ENCODE measurements around the gene USP35.

The USP35 gene

GRCh38 chr11:78199015-78199652 is 10.4 kb downstream of the USP35 start:
- no peak for DNase-seq (ENCODE audit: low read depth in 3 of 3)

- DNase-seq (ENCODE audit: low read depth in 3 of 3): no peak
These were observed 10.9 kb downstream of the USP35 start for GRCh38 chr11:78199653-78200015.

GRCh38 chr11:78200061-78200460 is 11.3 kb downstream of the USP35 start:
- no peak for DNase-seq (ENCODE audit: low read depth in 3 of 3)

DNA sequence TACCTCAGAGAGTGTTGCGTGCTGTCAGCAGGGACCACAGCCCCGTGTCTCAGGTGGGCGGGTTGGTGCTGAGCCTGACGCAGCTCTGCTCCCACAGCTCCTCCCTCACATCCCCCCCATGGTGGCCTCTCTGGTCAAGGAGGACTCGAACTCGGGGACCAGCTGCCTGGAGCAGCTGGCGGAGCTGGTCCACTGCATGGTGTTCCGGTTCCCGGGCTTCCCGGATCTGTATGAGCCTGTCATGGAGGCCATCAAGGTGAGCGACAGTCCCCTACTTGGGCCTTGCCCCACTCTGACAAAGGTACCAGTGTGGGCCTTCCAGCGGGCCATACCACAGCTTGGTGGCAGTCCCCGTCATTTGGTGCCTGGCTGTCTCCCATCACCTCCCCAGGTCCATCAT is 11.8 kb downstream of the USP35 start:
- DNase-seq (ENCODE audit: low read depth in 3 of 3): no peak

GRCh38 chr11:78201096-78201818 is 12.5 kb downstream of the USP35 start:
- no peak for DNase-seq (ENCODE audit: low read depth in 3 of 3)

- DNase-seq (ENCODE audit: low read depth in 3 of 3): peak in 1 of 3 experiments; percentile 19
These were observed 14.0 kb downstream of the USP35 start for GRCh38 chr11:78202733-78203167.

DNA sequence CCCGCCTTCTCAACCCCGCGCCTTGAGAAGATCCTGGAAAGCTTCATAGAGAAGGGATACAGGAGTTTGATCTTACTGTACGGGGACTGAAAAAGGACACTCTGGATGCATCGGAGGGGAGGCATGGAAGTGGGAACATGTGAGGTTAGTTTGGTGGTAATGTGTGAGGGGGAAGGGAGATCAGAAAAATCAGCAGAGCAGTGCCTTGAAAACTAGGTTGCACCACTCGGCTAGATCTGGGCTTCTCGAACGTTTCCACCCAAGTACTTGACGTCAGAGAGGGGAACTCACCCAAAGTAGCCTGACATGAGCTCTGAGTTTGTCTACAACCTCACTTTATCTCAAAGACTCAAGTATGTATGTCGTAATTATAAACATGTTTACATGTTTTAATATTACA is 14.5 kb downstream of the USP35 start:
- DNase-seq (ENCODE audit: low read depth in 3 of 3): no peak

DNA sequence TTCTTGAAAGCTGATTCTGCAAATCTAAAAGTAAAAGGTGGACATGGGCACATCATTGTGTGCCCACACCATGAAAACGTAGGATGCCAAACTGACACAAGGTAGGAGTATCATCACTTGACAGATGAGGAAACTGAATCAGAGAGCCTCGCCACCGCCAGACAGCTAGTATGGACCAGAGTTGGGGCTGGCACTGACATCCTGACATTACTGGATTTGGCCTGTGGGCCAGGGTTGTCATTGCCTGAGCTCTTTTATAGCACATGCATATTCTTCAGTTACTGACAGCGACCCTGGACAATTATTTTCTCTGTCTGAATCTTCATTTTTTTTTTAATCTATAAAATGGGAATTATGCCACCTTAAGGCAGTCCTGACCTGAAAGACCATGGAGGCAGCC is 16.5 kb downstream of the USP35 start:
- DNase-seq (ENCODE audit: low read depth in 3 of 3): no peak

DNA sequence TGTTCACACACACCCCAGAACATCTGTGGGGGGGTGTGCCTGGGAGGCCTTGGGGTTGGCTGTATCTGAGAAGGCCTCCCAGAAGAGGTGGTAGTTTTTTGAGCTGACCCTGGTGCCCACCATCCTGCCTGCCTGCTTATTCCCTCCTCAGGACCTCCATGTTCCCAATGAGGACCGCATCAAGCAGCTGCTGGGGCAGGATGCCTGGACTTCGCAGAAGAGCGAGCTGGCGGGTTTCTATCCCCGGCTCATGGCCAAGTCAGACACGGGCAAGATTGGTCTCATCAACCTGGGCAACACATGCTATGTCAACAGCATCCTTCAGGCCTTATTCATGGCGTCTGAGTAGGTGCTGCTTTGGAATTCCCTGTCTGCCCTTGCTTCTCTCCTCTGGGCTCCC is 17.0 kb downstream of the USP35 start:
- no peak for DNase-seq (ENCODE audit: low read depth in 3 of 3)

GRCh38 chr11:78207532-78208256 is 19.0 kb downstream of the USP35 start:
- DNase-seq (ENCODE audit: low read depth in 3 of 3): no peak

DNA sequence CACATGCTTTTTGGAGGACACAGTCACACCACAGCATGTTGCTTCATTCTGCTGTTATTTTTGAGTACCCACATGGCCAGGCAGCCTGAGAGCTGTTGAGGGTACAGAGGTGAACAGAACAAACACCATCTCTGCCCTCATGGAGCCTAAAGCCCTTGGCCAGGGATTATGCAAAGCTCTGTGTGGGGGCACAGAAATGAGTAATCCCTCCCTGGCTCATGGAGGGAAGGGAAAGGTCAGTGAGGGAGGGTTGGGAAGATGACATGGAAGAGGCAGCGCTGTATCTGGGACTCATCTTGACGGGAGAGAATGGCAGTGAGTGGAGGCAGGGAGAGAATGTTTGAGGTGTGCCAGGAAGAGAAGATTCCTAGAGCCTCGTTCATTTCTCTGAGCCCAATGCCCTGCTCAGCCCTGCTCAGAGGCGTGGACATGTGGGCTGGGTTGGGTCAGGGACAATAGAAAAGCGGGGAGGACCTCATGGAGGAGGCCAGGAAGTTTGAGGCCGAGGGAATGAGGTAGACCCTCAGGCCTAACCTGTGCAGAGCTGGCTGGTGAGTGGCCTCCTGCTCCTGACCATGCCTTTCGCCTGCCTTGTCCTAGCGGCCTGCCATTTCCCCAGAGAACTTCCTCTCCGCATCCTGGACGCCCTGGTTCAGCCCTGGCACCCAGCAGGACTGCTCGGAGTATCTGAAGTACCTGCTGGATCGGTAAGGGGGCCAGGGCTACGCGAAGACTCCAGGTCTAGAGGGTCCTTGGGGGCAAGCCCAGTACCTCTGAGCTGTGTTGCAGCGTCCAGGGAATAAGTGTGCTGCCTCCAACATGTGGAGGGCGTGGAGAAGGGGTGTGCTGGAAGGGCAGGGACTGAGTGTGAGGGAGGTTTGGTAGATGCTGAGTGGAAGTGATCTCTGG is 19.8 kb downstream of the USP35 start:
- no peak for DNase-seq (ENCODE audit: low read depth in 3 of 3)

GRCh38 chr11:78209478-78209877 is 20.8 kb downstream of the USP35 start:
- no peak for DNase-seq (ENCODE audit: low read depth in 3 of 3)

DNA sequence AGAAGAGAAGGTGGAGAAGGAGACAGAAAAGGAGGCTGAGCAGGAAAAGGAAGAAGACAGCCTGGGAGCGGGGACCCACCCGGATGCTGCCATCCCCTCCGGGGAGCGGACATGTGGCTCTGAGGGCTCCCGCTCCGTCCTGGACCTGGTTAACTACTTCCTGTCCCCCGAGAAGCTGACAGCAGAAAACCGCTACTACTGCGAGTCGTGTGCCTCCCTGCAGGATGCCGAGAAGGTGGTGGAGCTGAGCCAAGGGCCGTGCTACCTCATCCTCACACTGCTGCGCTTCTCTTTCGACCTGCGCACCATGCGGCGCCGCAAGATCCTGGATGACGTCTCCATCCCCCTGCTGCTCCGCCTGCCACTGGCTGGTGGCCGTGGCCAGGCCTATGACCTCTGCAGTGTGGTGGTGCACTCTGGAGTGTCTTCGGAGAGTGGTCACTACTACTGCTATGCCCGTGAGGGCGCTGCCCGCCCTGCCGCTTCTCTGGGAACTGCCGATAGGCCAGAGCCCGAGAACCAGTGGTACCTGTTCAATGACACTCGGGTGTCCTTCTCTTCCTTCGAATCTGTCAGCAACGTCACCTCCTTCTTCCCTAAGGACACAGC is 21.4 kb downstream of the USP35 start:
- DNase-seq (ENCODE audit: low read depth in 3 of 3): no peak

GRCh38 chr11:78211565-78211964 is 22.8 kb downstream of the USP35 start:
- DNase-seq (ENCODE audit: low read depth in 3 of 3): no peak

DNA sequence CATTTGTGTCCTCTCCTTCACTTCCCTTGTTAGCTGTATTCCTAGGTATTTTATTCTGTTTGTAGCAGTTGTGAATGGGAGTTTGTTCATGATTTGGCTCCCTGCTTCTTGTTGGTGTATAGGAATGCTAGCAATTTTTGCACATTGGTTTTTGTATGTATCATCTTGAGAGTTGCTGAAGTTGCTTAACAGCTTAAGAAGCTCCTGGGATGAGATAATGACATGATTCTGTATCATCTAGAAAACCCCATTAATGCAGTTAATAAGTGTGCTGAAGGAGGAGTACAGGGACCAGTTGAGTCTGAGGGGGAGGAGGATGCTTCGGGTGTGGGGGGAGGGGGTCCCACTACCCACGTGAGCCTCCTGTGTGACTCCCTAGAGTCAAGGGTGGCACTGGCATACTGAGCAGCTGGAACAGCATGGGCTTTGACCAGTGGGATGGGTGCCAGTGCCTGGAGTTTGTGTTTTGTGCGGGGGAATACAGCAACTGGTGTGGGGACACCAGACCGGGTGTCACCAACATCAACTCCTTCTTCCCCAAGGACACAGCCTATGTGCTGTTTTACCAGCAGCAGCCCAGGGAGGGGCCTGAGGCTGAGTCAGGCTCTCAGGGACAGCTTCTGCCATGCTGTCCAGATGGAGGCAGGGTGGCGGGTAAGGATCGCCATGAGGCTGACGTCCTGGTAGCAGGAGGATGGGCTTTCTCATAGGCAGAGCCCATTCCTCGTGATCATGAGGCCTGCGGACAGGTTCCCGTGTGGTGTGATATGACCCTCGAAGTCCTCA is 24.1 kb downstream of the USP35 start:
- DNase-seq (ENCODE audit: low read depth in 3 of 3): no peak

DNA sequence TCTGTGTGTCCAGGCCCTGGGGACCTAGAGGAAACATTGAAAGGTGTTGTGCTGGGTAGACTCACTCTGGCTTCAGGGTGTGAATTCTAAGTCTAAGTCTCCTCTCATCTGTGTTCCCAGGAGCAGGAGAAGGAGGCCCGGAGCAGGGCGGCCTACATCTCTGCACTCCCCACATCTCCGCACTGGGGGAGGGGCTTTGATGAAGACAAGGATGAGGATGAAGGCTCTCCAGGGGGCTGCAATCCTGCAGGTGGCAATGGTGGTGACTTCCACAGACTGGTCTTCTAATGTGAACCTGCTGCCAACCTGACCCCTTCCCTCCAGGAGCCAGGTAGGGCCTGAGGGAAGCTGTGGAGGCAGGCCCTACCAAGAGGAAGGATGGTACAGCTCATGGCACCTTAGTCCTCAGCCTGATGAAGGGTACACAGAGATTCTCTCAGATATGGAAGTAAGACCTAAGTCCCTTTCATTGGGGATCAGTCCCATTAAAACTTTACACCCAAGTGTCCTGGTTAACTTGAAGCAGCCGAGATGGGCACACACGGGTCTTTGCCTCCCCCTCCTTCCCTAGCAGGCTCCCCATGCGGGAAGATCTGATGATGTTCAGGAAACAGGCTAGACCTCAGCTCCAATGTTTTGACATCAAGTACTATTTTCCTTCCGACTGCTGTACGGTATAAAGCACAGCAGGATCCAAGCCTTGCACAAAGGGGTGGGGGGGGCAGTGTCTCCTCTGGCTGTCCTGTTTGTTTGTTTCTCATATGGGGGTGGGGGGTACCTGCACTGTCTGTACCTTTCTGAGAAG is 25.0 kb downstream of the USP35 start:
- no peak for DNase-seq (ENCODE audit: low read depth in 3 of 3)

GRCh38 chr11:78214331-78215194 is 25.8 kb downstream of the USP35 start:
- no peak for DNase-seq (ENCODE audit: low read depth in 3 of 3)

DNA sequence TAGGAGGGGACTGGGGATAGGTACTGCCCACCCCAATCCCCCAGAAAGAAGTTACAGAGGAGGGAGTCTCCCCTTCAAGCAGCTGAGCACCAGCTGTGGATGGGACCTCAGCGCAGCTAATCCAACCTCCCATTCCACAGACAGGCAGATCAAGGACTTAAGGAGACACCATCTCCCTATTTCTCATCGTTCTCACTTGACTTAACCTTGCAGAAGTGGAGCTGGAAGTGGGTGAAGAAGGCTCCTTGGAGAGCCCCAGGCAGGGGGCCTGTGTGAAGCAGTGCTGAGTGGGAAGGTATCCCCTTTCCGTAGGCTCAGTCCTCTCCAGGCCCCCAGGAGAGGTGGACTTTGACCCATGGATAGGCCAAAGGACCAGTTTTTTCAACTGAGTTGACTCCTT is 27.3 kb downstream of the USP35 start:
- no peak for DNase-seq (ENCODE audit: low read depth in 3 of 3)
